ENCODE results near the gene CLEC4E.

- TF ChIP-seq ZNF274 (IDR thresholded peaks at IDR 0.05; ENCODE audit: low read depth, low read length), result no peak
- TF ChIP-seq YY1 (IDR thresholded peaks at IDR 0.05; ENCODE audit: insufficient read depth, insufficient read length), result no peak
Measured at GRCh38 chr12:8508910-8509841, 31.5 kb downstream of the CLEC4E start.

Measured in NT2/D1 (cell line).